Measurements from ENCODE around the gene LY6G6F. TPM values are rescaled to one million over a fixed set of nuclear protein-coding genes. Genes with fewer than 3 reads are reported as not detected.

LY6G6F gene
- total and polyA plus RNA-seq, 2 of the 13 experiments (the other 11 are each of a cell fraction or from before 2014, with no cell fraction given): not detected

DNA sequence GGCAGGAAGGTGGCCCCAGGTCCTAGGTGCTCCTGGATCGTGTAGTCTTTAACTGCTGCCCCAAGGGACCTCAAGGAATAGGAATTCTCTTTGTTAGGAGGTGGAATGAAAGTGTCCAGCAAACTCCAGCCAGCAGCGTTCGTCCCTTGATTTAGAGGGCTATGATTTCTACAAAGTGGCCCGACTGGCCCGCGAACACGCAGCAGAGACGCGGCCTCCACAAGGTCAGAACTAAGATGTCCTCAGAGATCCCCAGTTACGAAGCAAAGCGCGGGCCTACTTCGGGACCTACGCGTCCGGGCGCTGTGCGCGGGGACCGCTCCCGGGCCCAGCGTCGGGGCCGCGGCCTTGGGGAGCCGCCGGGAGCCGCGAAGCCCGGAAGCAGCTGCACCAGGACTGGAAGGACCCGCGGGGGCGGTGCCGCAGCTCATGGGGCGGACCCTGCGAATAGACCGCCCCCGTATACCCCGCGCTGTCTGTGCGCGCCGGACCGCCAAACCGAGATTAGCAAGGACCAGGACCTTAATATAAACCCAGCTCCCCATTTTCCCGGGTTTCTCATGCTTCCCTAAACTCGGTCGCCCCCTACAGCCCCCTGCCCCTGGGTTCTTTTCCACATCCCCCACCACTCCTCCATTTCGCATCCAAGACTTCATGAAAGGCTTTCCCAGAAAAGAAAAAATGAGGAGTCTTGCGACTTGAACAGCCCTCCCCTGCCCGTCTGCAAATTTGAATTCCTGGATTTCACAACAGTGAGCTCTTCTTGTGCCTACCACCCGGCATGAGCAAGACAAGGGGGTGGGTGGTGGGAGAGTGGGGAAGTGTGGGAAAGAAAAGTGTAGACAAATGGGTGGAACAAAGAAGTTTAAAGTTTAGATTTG is 46.0 kb upstream of the LY6G6F start, which contains the start of gene C6orf47 (continued):
- TF ChIP-seq, protein P1, sequence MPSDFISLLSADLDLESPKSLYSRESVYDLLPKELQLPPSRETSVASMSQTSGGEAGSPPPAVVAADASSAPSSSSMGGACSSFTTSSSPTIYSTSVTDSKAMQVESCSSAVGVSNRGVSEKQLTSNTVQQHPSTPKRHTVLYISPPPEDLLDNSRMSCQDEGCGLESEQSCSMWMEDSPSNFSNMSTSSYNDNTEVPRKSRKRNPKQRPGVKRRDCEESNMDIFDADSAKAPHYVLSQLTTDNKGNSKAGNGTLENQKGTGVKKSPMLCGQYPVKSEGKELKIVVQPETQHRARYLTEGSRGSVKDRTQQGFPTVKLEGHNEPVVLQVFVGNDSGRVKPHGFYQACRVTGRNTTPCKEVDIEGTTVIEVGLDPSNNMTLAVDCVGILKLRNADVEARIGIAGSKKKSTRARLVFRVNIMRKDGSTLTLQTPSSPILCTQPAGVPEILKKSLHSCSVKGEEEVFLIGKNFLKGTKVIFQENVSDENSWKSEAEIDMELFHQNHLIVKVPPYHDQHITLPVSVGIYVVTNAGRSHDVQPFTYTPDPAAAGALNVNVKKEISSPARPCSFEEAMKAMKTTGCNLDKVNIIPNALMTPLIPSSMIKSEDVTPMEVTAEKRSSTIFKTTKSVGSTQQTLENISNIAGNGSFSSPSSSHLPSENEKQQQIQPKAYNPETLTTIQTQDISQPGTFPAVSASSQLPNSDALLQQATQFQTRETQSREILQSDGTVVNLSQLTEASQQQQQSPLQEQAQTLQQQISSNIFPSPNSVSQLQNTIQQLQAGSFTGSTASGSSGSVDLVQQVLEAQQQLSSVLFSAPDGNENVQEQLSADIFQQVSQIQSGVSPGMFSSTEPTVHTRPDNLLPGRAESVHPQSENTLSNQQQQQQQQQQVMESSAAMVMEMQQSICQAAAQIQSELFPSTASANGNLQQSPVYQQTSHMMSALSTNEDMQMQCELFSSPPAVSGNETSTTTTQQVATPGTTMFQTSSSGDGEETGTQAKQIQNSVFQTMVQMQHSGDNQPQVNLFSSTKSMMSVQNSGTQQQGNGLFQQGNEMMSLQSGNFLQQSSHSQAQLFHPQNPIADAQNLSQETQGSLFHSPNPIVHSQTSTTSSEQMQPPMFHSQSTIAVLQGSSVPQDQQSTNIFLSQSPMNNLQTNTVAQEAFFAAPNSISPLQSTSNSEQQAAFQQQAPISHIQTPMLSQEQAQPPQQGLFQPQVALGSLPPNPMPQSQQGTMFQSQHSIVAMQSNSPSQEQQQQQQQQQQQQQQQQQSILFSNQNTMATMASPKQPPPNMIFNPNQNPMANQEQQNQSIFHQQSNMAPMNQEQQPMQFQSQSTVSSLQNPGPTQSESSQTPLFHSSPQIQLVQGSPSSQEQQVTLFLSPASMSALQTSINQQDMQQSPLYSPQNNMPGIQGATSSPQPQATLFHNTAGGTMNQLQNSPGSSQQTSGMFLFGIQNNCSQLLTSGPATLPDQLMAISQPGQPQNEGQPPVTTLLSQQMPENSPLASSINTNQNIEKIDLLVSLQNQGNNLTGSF (CRISPR knock-in tag; IDR thresholded peaks at IDR 0.05): peak; percentile 94
- TF ChIP-seq NFIB (CRISPR knock-in tag; IDR thresholded peaks at IDR 0.05; ENCODE audit: borderline replicate concordance) (no peak), CREM (IDR thresholded peaks at IDR 0.05) (no peak; the same call in 1 of the 2 replicates), CREM (CRISPR knock-in tag; IDR thresholded peaks at IDR 0.05) (no peak), EZH2 (conservative IDR thresholded peaks at IDR 0.05; ENCODE audit: low read depth, low read length) (no peak), ZNF781 (CRISPR knock-in tag; IDR thresholded peaks at IDR 0.05; ENCODE audit: borderline replicate concordance, not compliant biosample characterization) (no peak)
- TF ChIP-seq, protein P2, sequence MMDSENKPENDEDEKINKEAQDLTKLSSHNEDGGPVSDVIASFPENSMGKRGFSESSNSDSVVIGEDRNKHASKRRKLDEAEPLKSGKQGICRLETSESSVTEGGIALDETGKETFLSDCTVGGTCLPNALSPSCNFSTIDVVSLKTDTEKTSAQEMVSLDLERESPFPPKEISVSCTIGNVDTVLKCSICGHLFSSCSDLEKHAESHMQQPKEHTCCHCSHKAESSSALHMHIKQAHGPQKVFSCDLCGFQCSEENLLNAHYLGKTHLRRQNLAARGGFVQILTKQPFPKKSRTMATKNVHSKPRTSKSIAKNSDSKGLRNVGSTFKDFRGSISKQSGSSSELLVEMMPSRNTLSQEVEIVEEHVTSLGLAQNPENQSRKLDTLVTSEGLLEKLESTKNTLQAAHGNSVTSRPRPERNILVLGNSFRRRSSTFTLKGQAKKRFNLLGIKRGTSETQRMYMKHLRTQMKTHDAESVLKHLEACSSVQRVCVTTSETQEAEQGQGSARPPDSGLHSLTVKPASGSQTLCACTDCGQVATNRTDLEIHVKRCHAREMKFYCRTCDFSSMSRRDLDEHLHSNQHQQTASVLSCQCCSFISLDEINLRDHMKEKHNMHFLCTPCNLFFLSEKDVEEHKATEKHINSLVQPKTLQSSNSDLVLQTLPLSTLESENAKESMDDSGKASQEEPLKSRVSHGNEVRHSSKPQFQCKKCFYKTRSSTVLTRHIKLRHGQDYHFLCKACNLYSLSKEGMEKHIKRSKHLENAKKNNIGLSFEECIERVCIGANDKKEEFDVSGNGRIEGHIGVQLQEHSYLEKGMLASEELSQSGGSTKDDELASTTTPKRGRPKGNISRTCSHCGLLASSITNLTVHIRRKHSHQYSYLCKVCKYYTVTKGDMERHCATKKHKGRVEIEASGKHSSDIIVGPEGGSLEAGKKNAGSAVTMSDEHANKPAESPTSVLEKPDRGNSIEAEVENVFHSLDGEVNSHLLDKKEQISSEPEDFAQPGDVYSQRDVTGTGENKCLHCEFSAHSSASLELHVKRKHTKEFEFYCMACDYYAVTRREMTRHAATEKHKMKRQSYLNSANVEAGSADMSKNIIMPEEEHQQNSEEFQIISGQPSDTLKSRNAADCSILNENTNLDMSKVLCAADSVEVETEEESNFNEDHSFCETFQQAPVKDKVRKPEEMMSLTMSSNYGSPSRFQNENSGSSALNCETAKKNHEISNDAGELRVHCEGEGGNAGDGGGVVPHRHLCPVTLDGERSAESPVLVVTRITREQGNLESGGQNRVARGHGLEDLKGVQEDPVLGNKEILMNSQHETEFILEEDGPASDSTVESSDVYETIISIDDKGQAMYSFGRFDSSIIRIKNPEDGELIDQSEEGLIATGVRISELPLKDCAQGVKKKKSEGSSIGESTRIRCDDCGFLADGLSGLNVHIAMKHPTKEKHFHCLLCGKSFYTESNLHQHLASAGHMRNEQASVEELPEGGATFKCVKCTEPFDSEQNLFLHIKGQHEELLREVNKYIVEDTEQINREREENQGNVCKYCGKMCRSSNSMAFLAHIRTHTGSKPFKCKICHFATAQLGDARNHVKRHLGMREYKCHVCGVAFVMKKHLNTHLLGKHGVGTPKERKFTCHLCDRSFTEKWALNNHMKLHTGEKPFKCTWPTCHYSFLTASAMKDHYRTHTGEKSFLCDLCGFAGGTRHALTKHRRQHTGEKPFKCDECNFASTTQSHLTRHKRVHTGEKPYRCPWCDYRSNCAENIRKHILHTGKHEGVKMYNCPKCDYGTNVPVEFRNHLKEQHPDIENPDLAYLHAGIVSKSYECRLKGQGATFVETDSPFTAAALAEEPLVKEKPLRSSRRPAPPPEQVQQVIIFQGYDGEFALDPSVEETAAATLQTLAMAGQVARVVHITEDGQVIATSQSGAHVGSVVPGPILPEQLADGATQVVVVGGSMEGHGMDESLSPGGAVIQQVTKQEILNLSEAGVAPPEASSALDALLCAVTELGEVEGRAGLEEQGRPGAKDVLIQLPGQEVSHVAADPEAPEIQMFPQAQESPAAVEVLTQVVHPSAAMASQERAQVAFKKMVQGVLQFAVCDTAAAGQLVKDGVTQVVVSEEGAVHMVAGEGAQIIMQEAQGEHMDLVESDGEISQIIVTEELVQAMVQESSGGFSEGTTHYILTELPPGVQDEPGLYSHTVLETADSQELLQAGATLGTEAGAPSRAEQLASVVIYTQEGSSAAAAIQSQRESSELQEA (CRISPR knock-in tag; IDR thresholded peaks at IDR 0.05; ENCODE audit: not compliant biosample characterization): no peak
- TF ChIP-seq, protein P3, sequence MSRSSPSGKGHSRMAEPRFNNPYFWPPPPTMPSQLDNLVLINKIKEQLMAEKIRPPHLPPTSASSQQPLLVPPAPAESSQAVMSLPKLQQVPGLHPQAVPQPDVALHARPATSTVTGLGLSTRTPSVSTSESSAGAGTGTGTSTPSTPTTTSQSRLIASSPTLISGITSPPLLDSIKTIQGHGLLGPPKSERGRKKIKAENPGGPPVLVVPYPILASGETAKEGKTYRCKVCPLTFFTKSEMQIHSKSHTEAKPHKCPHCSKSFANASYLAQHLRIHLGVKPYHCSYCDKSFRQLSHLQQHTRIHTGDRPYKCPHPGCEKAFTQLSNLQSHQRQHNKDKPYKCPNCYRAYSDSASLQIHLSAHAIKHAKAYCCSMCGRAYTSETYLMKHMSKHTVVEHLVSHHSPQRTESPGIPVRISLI (CRISPR knock-in tag; IDR thresholded peaks at IDR 0.05; ENCODE audit: borderline replicate concordance): no peak
- TF ChIP-seq, protein P4, sequence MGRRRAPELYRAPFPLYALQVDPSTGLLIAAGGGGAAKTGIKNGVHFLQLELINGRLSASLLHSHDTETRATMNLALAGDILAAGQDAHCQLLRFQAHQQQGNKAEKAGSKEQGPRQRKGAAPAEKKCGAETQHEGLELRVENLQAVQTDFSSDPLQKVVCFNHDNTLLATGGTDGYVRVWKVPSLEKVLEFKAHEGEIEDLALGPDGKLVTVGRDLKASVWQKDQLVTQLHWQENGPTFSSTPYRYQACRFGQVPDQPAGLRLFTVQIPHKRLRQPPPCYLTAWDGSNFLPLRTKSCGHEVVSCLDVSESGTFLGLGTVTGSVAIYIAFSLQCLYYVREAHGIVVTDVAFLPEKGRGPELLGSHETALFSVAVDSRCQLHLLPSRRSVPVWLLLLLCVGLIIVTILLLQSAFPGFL (CRISPR knock-in tag; IDR thresholded peaks at IDR 0.05): 0 out of 2 replicates have a peak, but pooled peaks have one; percentile 88
